Fibroblast of skin of left quadriceps (primary cell): Measurements from ENCODE around the gene SDF4.

Experiments used
- DNase-seq, 2 experiments: peaks; one replicate each; pipeline ENCODE4 v3.0.0-alpha.2; 2013; ENCODE audit warnings: low read depth in 2 of 2

Gene SDF4

GRCh38 chr1:1228596-1229321, 3.0 kb downstream of the SDF4 start:
- DNase-seq = no peak

GRCh38 chr1:1228187-1228586, 3.6 kb downstream of the SDF4 start:
- DNase-seq = no peak

GRCh38 chr1:1227386-1227785, 4.4 kb downstream of the SDF4 start:
- no peak for DNase-seq

GRCh38 chr1:1226566-1227362, 5.0 kb downstream of the SDF4 start:
- DNase-seq = no peak

GRCh38 chr1:1225913-1226312, 5.9 kb downstream of the SDF4 start:
- no peak for DNase-seq

- DNase-seq = no peak
Measured at GRCh38 chr1:1225238-1225845, 6.5 kb downstream of the SDF4 start.

- DNase-seq = no peak
Measured at GRCh38 chr1:1223891-1224290, 7.9 kb downstream of the SDF4 start.

GRCh38 chr1:1223321-1223720, 8.5 kb downstream of the SDF4 start:
- no peak for DNase-seq

- no peak for DNase-seq
Measured at GRCh38 chr1:1222575-1223225, 9.1 kb downstream of the SDF4 start.

GRCh38 chr1:1221887-1222574, 9.8 kb downstream of the SDF4 start:
- DNase-seq = no peak

GRCh38 chr1:1220197-1220596, 11.6 kb downstream of the SDF4 start:
- no peak for DNase-seq

- no peak for DNase-seq
Measured at GRCh38 chr1:1219341-1219740, 12.5 kb downstream of the SDF4 start.

- no peak for DNase-seq
Measured at GRCh38 chr1:1218524-1219200, 13.1 kb downstream of the SDF4 start.

- DNase-seq = no peak
Measured at GRCh38 chr1:1217621-1218523, 13.9 kb downstream of the SDF4 start.

GRCh38 chr1:1216770-1217620, 14.8 kb downstream of the SDF4 start:
- no peak for DNase-seq

GRCh38 chr1:1215881-1216605, 15.8 kb downstream of the SDF4 start:
- DNase-seq = no peak

- no peak for DNase-seq
Measured at GRCh38 chr1:1215080-1215676, 16.6 kb downstream of the SDF4 start.
